H1 (cell line): ENCODE measurements around the gene CRB2.

ENCODE experiments used
- CTCF ChIP-seq, 3 experiments: IDR thresholded peaks; 1 replicate in 2 of 3; 2 replicates in 1 of 3; pipeline versions ENCODE4 v1.5.1 to v1.6.1; 2011; ENCODE audit warnings: low read length in 3 of 3, mild to moderate bottlenecking in 3 of 3, inconsistent platforms in 2 of 3, low read depth in 1 of 3, moderate library complexity in 1 of 3; ENCODE audit not compliant: insufficient read depth in 1 of 3; ENCODE audit errors: control extremely low read depth in 1 of 3
- NRF1 ChIP-seq: IDR thresholded peaks from 2 replicates; pipeline ENCODE4 v1.6.1; 2011; ENCODE audit warnings: mild to moderate bottlenecking, low read depth, low read length, improper control_type of control experiment

- no peak for TF ChIP-seq CTCF (IDR thresholded peaks at IDR 0.05; ENCODE audit: control extremely low read depth in 1 of 3, insufficient read depth in 1 of 3, low read depth in 1 of 3, low read length in 3 of 3)
- TF ChIP-seq NRF1, result no peak
Observed at GRCh38 chr9:123392802-123393201, 36.8 kb downstream of the CRB2 start.
